ENCODE data around the gene FMOD.
"Not testable (repeated sequence)": the region's sequence is repeated elsewhere in the genome, so short reads cannot be mapped to it uniquely, and the experiment has no call there.

FMOD gene

DNA sequence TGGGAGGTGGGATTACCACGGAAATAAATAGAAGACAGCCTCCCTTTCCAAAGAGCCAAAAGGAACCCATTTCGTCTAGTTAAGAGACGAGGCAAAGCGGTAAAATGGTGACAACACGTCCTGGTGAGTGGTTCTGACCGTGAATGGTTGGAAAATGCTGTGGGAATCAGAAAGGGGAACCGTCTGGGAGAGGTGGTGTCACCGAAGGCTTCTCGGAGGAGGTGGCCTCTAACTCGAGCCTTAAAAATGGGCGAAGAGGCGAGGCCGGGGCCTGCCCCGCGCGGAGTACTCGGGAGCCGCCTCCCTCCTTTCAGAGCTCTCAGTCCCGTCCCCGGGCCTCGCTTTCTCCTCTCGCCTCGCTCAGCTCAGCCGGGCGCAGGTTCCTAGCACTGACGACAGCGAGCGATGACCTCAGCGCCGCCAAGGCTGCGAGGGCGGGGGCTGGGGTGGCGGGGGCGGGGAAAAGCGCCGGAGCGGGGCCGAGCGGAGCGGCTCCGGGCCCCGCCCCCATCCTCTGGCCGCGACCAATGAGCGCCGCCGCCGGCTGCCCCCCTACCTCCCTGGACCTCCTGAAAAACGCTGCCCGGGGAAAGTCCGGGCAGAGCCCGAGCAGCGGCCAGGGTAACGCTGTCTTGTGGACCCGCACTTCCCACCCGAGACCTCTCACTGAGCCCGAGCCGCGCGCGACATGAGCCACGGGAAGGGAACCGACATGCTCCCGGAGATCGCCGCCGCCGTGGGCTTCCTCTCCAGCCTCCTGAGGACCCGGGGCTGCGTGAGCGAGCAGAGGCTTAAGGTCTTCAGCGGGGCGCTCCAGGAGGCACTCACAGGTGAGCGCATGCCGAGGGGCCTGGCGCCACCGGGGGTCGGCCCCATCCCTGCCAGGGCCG, 45.8 kb downstream of the FMOD start, which contains the start of gene BTG2:
Gene BTG2 (plus strand): TSS at position 601 of the 890 bp plus-strand sequence. CDS start 88 bp downstream, at position 689.
- peak; percentile 86 for DNase-seq

DNA sequence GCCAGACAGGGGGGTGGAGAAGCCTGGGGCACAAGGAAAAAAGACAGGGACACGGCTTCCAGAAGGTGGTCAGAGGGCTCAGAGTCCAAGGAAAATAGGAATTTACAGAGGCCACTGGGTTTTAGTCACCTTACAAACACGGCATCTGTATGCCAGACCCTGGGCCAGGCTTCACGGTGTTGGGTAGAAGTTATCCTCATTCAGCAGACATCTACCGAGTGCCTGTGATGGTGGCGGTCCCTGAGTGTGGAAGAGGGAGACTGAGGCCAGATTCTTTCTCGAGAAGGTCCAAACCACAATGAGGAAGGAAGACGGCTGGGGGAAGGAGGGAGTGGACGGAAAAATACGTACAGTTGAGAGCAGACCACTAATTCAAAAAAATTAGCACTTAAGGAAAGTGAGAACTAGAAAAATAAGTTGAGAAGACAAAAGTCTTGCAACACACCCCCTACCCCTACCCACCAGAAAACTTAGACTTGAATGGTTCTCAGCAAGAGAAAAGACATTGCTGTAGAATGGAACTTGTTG, 46.5 kb downstream of the FMOD start:
- DNase-seq = no peak

DNA sequence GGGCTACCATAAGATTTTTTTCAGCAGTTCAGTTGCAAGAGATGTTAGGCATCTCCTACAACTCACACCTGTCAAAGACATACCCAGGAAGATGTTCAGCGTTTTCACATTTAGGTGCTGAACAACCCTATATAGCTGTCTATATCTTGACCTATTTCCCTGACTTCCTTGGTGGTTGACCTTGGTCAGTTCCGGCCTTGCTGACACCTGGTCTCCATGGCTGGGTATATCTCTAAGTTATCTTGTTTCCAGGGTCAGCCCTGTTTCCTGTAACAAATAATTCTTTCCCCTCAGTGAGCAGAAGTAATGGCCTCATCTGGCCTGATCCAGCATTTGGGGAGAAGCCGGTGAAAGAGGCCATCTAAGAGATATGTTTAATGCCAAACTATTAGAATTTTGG, 48.0 kb downstream of the FMOD start:
- DNase-seq = no peak

DNA sequence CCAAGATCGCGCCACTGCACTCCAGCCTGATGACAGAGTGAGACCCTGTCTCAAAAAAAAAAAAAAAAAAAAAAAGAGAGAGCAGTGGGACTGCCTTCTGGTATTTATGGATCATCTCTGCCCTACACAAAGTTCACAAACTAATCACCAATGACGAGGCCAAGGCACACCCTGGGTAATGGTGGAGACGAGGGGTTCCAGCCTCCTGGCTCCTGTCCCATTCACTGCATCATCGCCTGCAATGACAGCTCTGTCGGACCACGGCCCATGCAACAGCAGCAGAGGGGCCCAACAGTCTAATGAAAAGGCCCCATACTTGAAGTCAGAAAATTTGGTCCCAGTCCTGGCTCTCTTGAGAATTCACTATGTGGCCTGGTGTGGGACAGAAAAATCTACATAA, 48.5 kb downstream of the FMOD start:
- no peak for DNase-seq

DNA sequence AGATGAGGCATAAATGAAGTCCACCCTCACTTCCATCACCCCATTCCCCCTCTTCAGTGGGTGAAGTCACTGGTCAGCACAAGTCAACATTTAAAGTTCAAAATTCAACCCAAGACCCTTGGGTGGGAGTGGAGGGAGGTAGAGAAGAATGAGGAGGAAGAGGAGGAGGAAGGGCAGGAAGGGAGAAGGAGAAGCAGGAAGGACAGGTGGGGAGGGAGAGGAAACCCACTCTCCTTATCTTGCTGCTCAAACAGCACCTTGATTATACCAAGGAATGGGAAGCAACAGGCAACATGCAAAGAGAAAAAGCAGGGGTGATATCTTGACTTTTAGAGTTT, 49.6 kb downstream of the FMOD start:
- no peak for DNase-seq

DNA sequence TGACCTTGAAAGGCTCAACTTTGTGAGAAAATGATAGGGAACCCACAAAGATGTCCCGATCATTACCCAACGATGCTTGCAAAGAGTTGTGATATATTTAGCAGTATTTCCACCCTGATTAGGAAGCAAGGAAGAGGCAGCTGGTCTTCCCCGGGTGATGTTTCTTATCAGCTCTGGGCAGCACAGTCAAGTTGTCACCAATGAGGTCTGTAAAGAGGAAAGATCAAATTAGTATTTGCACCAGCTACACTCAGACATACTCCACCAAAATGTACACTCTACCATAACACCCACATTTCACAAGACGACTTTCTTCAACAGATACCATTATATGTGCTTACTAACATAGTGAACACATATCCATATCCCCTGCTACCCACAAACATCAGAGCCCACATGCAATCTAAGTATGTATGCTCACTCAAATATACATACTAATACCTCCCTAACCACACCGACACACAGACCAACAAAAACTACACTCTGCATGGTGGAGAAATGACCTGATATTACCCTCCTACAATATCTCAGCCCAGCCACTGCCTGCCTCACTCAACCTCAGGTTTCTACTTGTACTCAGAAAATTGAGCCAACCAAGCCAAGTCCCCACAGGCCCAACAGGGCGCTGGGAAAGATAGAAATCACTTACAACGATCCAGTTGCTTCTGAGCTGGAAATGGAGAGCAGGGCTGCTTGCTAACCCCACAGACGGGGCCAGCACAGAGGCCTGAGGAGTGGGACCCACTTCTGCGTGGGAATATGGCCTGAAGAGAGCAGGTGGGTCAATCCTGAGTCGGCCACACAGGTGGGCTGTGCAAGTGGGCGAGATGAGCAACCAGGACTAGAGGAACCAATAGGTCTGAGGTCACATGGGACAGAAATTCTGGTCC, 50.2 kb downstream of the FMOD start:
- no peak for DNase-seq

DNA sequence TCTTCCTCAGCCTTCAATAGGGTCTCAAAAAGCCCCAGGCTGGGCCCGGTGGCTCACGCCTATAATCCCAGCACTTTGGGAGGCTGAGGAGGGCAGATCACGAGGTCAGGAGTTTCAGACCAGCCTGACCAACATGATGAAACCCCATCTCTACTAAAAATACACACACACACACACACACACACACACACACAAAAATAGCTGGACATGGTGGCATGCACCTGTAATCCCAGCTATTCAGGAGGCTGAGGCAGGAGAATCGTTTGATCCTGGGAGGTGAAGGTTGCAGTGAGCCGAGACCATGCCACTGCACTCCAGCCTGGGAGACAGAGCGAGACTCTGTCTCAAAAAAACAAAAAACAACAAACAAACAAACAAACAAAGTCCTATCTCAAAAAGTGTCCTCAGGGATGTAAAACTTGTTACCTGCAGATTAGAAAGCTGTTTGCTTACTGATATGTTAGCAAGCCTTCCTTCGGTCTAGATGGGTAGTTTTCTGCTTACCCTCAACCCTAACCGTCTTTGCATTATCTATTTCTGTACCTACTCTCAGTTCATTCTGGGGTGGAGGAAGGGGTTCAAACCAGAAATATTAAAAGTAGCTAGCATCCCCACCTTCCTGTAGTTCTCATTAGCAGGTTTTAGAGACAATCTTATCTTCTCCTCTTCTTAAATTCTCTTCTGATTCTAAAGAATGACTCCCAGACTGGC, 51.0 kb downstream of the FMOD start:
- DNase-seq = not testable (repeated sequence)

DNA sequence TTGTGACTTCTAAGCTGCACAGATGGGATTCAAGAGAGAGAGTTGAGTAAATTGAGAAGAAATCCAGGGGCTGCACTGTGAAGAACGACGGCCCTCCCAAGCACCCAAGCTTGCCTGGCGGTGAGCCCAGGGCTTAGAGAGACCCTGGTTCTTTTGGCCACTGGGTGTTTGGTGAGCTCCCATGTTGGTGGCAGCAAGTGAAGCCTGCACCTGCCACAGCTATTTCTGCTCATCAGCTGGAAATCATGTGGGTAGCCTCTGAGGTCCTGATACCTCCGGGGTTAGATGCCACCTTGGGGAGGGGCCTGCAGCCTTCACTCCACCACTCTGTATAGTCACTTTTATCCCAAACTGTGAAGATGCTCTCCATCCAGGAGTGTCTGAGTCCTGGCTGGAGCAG, 51.8 kb downstream of the FMOD start:
- DNase-seq = no peak

DNA sequence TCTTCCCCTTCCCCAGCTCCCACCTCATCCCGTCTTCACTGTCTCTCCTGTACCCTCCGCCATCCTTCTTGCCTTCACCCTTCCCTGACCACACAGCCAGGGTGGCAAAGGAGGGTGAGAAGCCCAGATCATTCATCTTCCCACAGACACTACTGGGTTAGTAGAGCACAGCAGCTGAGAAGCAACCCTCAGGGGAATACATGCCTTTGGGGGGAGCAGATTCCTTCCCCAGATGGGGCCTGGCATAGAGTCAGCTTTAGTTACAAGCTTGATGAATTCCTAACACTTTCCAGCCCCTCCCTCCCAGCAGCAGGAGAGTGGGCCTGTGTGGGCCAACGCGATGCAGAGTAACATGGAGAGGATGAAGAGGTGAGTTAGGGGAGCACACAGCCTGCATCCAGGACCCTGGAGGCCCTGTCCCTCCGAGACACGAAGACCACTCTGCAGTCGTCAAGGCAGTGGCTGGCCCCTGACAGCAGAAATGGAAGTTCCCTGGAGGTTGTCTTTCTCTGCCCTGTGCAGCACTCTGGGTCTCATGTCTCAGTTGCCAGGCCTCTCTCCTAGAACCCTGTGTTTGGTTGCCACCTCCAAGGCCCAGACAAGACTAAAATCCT, 54.4 kb downstream of the FMOD start:
- DNase-seq = peak; percentile 91

DNA sequence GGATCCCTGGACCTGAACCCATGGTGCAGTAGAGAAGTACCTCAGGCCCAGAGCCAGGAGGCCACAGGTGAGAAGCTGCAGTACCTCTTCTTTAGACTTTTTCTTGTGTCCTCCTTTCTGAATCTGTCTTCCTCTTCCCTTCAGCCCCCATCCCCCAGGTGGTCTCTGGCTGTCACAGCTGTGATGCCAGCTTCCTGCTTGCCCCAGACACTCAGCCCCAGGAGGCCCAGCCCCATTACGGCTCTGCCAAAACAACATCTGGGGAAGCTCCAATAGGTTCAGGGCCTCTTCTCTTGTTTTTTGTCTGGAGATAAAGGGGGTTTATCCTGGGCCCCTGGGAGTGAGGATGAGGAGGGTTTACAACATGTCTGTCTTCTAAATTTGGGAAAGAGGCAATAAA, 55.1 kb downstream of the FMOD start:
- DNase-seq = peak; percentile 67

DNA sequence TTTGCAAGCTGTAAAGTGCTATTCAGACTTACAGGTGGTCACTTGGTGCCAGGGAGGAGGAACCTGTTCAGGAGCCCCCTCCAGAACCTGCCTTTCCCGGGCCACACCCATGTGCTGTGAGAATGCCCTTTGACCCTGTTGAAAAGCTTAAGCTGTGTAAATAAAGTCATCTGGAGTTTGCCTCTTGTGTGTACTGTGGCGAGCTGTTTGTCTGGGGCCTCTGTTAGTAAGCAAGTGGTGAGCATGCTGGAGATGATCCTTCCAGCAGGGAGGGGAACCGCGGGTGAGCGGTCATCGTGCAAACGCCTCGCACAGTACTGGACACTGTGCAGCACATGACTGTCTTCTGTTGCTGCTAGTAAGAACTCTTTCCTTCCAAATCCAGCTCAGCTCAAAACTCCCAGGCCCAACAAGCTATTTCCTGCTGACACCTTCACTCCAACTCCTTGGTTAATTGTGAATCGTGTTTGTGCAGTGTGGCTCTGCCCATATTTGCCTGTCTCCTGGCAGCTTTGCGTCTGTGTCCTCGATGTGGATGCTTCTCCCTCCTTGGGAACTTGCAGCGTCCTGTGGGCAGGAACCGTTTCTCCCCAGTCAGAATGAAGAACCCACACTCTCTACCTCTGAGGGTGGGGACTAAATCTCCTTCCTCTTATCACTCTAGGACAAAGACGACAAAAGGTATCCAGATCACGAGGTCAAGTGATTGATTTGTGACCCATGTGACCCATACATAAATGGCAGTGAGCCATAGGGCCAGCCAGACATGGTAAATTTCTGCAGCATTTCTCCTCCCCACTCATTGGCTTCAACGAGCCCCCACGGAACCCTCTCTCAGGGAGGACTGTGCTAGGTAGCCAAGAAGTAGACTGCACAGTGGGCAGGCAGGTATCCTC, 59.5 kb downstream of the FMOD start:
- DNase-seq = no peak
